Measurements from ENCODE around the gene ZNF598.

DNA sequence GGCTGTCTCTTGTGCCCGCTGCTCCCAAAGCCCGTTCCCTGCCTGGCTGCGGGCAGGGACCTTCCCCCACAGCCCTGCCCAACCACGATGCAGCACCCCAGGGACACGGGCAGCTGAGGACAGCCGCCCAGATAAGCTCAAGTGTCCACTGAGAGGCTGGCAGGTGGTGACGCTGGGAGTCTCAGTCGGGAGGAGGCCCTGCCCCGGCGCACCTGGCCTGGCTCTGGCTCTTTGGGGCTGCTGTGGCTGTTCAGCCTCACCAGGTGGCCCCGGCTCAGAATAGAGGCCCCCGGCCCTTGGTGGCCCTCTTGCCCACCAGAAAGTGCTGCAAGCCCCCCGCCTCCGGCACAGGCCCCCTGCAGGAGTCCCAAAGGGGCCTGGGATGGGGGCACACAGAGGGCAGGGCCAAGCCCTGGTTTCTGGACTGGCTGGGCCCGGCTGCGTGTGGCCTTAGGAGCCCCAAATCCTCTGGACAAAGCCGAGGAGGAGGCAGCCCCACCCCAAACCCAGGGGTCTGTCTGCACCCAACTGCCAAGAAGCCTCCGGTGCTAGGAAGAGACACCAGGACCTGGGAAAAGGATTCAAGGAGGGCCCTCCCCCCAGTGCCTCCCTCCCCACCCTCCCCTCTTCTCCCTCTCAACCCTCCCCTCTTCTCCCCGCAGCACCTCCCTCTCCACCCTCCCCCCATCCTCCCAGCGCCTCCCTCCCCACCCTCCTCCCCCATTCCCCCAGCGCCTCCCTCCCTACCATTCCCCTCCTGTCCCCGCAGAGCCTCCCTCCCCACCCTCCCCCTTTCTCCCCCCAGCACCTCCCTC is 32.8 kb upstream of the ZNF598 start:
- TF ChIP-seq, protein P1, sequence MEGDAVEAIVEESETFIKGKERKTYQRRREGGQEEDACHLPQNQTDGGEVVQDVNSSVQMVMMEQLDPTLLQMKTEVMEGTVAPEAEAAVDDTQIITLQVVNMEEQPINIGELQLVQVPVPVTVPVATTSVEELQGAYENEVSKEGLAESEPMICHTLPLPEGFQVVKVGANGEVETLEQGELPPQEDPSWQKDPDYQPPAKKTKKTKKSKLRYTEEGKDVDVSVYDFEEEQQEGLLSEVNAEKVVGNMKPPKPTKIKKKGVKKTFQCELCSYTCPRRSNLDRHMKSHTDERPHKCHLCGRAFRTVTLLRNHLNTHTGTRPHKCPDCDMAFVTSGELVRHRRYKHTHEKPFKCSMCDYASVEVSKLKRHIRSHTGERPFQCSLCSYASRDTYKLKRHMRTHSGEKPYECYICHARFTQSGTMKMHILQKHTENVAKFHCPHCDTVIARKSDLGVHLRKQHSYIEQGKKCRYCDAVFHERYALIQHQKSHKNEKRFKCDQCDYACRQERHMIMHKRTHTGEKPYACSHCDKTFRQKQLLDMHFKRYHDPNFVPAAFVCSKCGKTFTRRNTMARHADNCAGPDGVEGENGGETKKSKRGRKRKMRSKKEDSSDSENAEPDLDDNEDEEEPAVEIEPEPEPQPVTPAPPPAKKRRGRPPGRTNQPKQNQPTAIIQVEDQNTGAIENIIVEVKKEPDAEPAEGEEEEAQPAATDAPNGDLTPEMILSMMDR (conservative IDR thresholded peaks at IDR 0.05; ENCODE audit: low read depth in 2 of 2), result no peak
- TF ChIP-seq ZNF114 (CRISPR knock-in tag; IDR thresholded peaks at IDR 0.05) (no peak), EZH2 (IDR thresholded peaks at IDR 0.05; ENCODE audit: low read depth, unreplicated experiment) (no peak), STAT1 (IDR thresholded peaks at IDR 0.05; ENCODE audit: unreplicated experiment) (no peak)
- TF ChIP-seq, protein P2, sequence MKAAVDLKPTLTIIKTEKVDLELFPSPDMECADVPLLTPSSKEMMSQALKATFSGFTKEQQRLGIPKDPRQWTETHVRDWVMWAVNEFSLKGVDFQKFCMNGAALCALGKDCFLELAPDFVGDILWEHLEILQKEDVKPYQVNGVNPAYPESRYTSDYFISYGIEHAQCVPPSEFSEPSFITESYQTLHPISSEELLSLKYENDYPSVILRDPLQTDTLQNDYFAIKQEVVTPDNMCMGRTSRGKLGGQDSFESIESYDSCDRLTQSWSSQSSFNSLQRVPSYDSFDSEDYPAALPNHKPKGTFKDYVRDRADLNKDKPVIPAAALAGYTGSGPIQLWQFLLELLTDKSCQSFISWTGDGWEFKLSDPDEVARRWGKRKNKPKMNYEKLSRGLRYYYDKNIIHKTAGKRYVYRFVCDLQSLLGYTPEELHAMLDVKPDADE (IDR thresholded peaks at IDR 0.05), result no peak
- TF ChIP-seq, protein P3, sequence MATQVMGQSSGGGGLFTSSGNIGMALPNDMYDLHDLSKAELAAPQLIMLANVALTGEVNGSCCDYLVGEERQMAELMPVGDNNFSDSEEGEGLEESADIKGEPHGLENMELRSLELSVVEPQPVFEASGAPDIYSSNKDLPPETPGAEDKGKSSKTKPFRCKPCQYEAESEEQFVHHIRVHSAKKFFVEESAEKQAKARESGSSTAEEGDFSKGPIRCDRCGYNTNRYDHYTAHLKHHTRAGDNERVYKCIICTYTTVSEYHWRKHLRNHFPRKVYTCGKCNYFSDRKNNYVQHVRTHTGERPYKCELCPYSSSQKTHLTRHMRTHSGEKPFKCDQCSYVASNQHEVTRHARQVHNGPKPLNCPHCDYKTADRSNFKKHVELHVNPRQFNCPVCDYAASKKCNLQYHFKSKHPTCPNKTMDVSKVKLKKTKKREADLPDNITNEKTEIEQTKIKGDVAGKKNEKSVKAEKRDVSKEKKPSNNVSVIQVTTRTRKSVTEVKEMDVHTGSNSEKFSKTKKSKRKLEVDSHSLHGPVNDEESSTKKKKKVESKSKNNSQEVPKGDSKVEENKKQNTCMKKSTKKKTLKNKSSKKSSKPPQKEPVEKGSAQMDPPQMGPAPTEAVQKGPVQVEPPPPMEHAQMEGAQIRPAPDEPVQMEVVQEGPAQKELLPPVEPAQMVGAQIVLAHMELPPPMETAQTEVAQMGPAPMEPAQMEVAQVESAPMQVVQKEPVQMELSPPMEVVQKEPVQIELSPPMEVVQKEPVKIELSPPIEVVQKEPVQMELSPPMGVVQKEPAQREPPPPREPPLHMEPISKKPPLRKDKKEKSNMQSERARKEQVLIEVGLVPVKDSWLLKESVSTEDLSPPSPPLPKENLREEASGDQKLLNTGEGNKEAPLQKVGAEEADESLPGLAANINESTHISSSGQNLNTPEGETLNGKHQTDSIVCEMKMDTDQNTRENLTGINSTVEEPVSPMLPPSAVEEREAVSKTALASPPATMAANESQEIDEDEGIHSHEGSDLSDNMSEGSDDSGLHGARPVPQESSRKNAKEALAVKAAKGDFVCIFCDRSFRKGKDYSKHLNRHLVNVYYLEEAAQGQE (IDR thresholded peaks at IDR 0.05; ENCODE audit: unreplicated experiment), result no peak

All from GM23338 (cell line).